Measurements from ENCODE around the gene CAPN3. TPM values are rescaled to one million over a fixed set of nuclear protein-coding genes. Genes with fewer than 3 reads are reported as not detected.
A peak's percentile ranks its signal among the peaks of the same experiment; 100 is the strongest.

Gene CAPN3
- total and polyA plus RNA-seq, 2 experiments from 2014 or later, result 15.6 to 18.4 TPM

GRCh38 chr15:42404461-42405235 is 45.3 kb downstream of the CAPN3 start:
- peak; percentile 28 for DNase-seq (ENCODE audit: low spot score)
- Histone ChIP-seq H3K4me2 (no peak overlapping the region), H3K9me2 (replicated peaks; ENCODE audit: insufficient read depth) (no peaks in the 10 kb centered on the region), H3K9me3 (ENCODE audit: low read depth) (no peaks in the 10 kb centered on the region), H4K20me1 (ENCODE audit: insufficient read depth, poor library complexity, severe bottlenecking) (no peaks in the 10 kb centered on the region), H3K27me3 (no peaks in the 10 kb centered on the region), H3K27ac (peak overlapping the region; percentile 69), H2AFZ (no peak overlapping the region), H3K36me3 (replicated peaks; ENCODE audit: insufficient read depth, low read depth) (no peaks in the 10 kb centered on the region), H3K79me2 (no peaks in the 10 kb centered on the region), H3K4me3 (no peak overlapping the region), H3K4me1 (ENCODE audit: insufficient read depth) (no peaks in the 10 kb centered on the region)
- TF ChIP-seq CTCF (IDR thresholded peaks at IDR 0.05; ENCODE audit: poor library complexity) (no peak), EZH2phosphoT487 (IDR thresholded peaks at IDR 0.05; ENCODE audit: low read depth, severe bottlenecking, unreplicated experiment) (no peak), EZH2 (IDR thresholded peaks at IDR 0.05; ENCODE audit: borderline replicate concordance) (no peak)
- 84% methylated on average over 12 of the region's 12 CpGs for WGBS (ENCODE audit: low lambda C conversion rate, missing lambda C conversion rate)

- Histone ChIP-seq H3K4me1 (ENCODE audit: insufficient read depth) (no peaks in the 10 kb centered on the region), H3K9me2 (replicated peaks; ENCODE audit: insufficient read depth) (no peaks in the 10 kb centered on the region), H3K9me3 (ENCODE audit: low read depth) (no peaks in the 10 kb centered on the region), H3K4me3 (no peak overlapping the region), H3K27me3 (no peaks in the 10 kb centered on the region), H3K36me3 (replicated peaks; ENCODE audit: insufficient read depth, low read depth) (no peaks in the 10 kb centered on the region), H3K4me2 (no peak overlapping the region), H3K79me2 (no peaks in the 10 kb centered on the region), H4K20me1 (ENCODE audit: insufficient read depth, poor library complexity, severe bottlenecking) (no peaks in the 10 kb centered on the region), H3K27ac (no peak overlapping the region), H2AFZ (no peak overlapping the region)
- no peak for TF ChIP-seq EZH2phosphoT487 (IDR thresholded peaks at IDR 0.05; ENCODE audit: low read depth, severe bottlenecking, unreplicated experiment)
- 91% methylated on average over 6 of the region's 6 CpGs for WGBS (ENCODE audit: low lambda C conversion rate, missing lambda C conversion rate)
- no peak for DNase-seq (ENCODE audit: low spot score)
These were observed 46.7 kb downstream of the CAPN3 start for GRCh38 chr15:42405863-42406482.

- DNase-seq (ENCODE audit: low spot score), result no peak
- Histone ChIP-seq H3K9me2 (replicated peaks; ENCODE audit: insufficient read depth) (no peaks in the 10 kb centered on the region), H3K79me2 (no peaks in the 10 kb centered on the region), H3K9me3 (ENCODE audit: low read depth) (no peaks in the 10 kb centered on the region), H3K27me3 (no peaks in the 10 kb centered on the region), H2AFZ (no peak overlapping the region), H3K27ac (no peak overlapping the region), H3K36me3 (replicated peaks; ENCODE audit: insufficient read depth, low read depth) (no peaks in the 10 kb centered on the region), H3K4me2 (no peak overlapping the region), H3K4me3 (no peak overlapping the region), H3K4me1 (ENCODE audit: insufficient read depth) (no peaks in the 10 kb centered on the region), H4K20me1 (ENCODE audit: insufficient read depth, poor library complexity, severe bottlenecking) (no peaks in the 10 kb centered on the region)
- TF ChIP-seq EZH2phosphoT487 (IDR thresholded peaks at IDR 0.05; ENCODE audit: low read depth, severe bottlenecking, unreplicated experiment) (no peak), EZH2 (IDR thresholded peaks at IDR 0.05; ENCODE audit: borderline replicate concordance) (no peak), CTCF (IDR thresholded peaks at IDR 0.05; ENCODE audit: poor library complexity) (no peak)
- WGBS (ENCODE audit: low lambda C conversion rate, missing lambda C conversion rate), result 82% methylated on average over 4 of the region's 4 CpGs
These were observed 48.9 kb downstream of the CAPN3 start for GRCh38 chr15:42408178-42408577.

- H3K27me3 ChIP-seq, result no peaks in the 10 kb centered on the region
- WGBS (ENCODE audit: low lambda C conversion rate, missing lambda C conversion rate), result 93% methylated on average over 8 of the region's 9 CpGs
These were observed 49.7 kb downstream of the CAPN3 start for GRCh38 chr15:42409011-42409410.

More at GRCh38 chr15:42409011-42409410, 49.7 kb downstream of the CAPN3 start:
- no peak overlapping the region for H3K27ac ChIP-seq
- TF ChIP-seq CTCF (IDR thresholded peaks at IDR 0.05; ENCODE audit: poor library complexity) (no peak), EZH2phosphoT487 (IDR thresholded peaks at IDR 0.05; ENCODE audit: low read depth, severe bottlenecking, unreplicated experiment) (no peak), EZH2 (IDR thresholded peaks at IDR 0.05; ENCODE audit: borderline replicate concordance) (no peak)
- no peaks in the 10 kb centered on the region for H3K4me1 ChIP-seq (ENCODE audit: insufficient read depth)
- no peaks in the 10 kb centered on the region for H3K9me2 ChIP-seq (replicated peaks; ENCODE audit: insufficient read depth)
- H3K36me3 ChIP-seq (replicated peaks; ENCODE audit: insufficient read depth, low read depth), result no peaks in the 10 kb centered on the region
- H3K4me3 ChIP-seq, result no peak overlapping the region
- H4K20me1 ChIP-seq (ENCODE audit: insufficient read depth, poor library complexity, severe bottlenecking), result no peaks in the 10 kb centered on the region
- no peak overlapping the region for H3K4me2 ChIP-seq
- no peak for DNase-seq (ENCODE audit: low spot score)
- no peaks in the 10 kb centered on the region for H3K9me3 ChIP-seq (ENCODE audit: low read depth)
- H2AFZ ChIP-seq, result no peak overlapping the region
- no peaks in the 10 kb centered on the region for H3K79me2 ChIP-seq
